Type B pancreatic cell (in vitro differentiated cells): ENCODE results near the gene GRB2. TPM values are rescaled to one million over a fixed set of nuclear protein-coding genes. Genes with fewer than 3 reads are reported as not detected.
A peak's percentile ranks its signal among the peaks of the same experiment; 100 is the strongest.

ENCODE experiments used
- DNase-seq: peaks from one replicate; pipeline ENCODE4 v3.0.0; 2021; ENCODE audit warnings: mixed read lengths; ENCODE audit not compliant: unreplicated experiment; ENCODE audit errors: extremely low spot score
- H3K27ac Mint-ChIP-seq: 2 replicates; pipeline ENCODE4 v1.8.0; 2021; ENCODE audit warnings: mild to moderate bottlenecking, mixed read lengths
- H3K27me3 Mint-ChIP-seq: 2 replicates; pipeline ENCODE4 v1.8.0; 2021; ENCODE audit warnings: mixed read lengths
- H3K36me3 Mint-ChIP-seq: 2 replicates; pipeline ENCODE4 v1.8.0; 2021; ENCODE audit warnings: mixed read lengths
- H3K4me1 Mint-ChIP-seq: one replicate; pipeline ENCODE4 v1.8.0; 2021; ENCODE audit warnings: mixed read lengths; ENCODE audit not compliant: unreplicated experiment
- H3K4me3 Mint-ChIP-seq: 2 replicates; pipeline ENCODE4 v1.8.0; 2021; ENCODE audit warnings: mild to moderate bottlenecking, mixed read lengths
- H3K9me3 Mint-ChIP-seq: 2 replicates; pipeline ENCODE4 v1.8.0; 2021; ENCODE audit warnings: mixed read lengths
- total RNA-seq: library from RNA; stranded (reverse); gene quantifications from 2 replicates; pipeline ENCODE4 v1.2.1, GENCODE V29; 2021; ENCODE audit warnings: low replicate concordance
- TF ChIP-seq, protein P1 (sequence below): fragments of 200-600 bp; sonication (generic); conservative IDR thresholded peaks from 2 replicates; pipeline ENCODE4 v1.5.0; 2021; ENCODE audit warnings: antibody characterized with exemption, mild to moderate bottlenecking

The GRB2 gene
- total RNA-seq, 1 donor from 2014 or later, result 65.3 TPM

DNA sequence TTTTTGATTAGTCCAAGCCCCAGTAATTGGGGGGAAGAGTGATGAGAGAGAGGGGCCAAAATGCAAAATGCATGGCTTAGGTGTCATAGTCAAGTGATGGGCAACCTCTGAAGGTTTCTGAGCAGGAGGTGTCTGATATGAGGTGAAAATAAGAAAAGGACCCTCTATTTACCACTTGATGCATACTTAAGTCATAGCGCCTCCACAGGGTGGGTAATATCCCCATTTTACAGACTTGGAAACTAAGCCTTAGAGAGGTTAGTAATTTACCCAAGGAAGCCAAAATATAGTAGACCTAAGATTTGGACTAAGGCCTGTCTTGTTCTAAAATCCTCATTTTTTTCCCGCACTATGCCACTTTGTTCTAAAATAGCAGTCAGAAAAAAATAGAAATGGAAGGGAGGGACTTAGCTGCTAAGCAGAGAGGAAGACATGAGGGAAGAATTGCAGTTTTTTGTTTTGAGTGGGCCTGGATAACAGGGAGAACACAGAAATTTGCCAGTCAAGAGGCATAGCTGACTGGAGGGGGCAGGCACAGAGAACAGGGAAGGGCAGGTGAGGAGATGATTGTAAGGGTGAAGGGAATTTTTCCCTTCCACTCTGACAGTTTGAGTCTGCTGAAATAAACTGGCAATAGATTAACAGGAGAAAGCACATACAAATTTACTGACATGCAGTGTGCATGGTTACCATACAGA, 2.3 kb upstream of the GRB2 start:
- no peak for DNase-seq
- Mint-ChIP-seq H3K36me3 (no peaks in the 10 kb centered on the region), H3K9me3 (no peaks in the 10 kb centered on the region), H3K4me3 (no peak overlapping the region), H3K27ac (no peak overlapping the region), H3K27me3 (peaks cover 15% of the 10 kb centered on the region), H3K4me1 (peaks cover 27% of the 10 kb centered on the region)
- TF ChIP-seq, protein P1, sequence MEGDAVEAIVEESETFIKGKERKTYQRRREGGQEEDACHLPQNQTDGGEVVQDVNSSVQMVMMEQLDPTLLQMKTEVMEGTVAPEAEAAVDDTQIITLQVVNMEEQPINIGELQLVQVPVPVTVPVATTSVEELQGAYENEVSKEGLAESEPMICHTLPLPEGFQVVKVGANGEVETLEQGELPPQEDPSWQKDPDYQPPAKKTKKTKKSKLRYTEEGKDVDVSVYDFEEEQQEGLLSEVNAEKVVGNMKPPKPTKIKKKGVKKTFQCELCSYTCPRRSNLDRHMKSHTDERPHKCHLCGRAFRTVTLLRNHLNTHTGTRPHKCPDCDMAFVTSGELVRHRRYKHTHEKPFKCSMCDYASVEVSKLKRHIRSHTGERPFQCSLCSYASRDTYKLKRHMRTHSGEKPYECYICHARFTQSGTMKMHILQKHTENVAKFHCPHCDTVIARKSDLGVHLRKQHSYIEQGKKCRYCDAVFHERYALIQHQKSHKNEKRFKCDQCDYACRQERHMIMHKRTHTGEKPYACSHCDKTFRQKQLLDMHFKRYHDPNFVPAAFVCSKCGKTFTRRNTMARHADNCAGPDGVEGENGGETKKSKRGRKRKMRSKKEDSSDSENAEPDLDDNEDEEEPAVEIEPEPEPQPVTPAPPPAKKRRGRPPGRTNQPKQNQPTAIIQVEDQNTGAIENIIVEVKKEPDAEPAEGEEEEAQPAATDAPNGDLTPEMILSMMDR, result no peak

DNA sequence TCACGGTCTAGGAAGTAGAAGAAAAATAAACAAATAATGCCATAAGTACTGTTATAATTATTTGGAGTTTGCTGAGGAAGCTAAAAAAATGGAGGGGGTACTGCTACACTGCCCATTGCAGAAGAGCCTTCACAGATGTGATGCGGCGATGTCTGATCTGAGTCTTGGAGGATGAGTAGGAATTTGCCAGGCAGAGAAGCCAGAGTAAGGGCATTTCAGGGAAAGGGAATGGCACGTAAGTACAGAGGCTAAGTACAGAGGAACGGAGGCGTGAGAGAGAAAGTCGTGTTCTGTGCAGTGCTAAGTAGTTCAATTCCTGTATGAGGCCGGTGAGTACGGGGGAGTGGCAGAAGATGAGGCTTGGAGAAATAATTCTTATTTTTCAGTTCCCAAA, 741 bp upstream of the GRB2 start:
- TF ChIP-seq, protein P1, result no peak
- Mint-ChIP-seq H3K27ac (peak overlapping the region; percentile 93), H3K4me1 (peaks cover 22% of the 10 kb centered on the region), H3K36me3 (no peaks in the 10 kb centered on the region), H3K9me3 (no peaks in the 10 kb centered on the region), H3K27me3 (peaks cover 11% of the 10 kb centered on the region), H3K4me3 (peak overlapping the region; percentile 98)
- DNase-seq, result no peak

DNA sequence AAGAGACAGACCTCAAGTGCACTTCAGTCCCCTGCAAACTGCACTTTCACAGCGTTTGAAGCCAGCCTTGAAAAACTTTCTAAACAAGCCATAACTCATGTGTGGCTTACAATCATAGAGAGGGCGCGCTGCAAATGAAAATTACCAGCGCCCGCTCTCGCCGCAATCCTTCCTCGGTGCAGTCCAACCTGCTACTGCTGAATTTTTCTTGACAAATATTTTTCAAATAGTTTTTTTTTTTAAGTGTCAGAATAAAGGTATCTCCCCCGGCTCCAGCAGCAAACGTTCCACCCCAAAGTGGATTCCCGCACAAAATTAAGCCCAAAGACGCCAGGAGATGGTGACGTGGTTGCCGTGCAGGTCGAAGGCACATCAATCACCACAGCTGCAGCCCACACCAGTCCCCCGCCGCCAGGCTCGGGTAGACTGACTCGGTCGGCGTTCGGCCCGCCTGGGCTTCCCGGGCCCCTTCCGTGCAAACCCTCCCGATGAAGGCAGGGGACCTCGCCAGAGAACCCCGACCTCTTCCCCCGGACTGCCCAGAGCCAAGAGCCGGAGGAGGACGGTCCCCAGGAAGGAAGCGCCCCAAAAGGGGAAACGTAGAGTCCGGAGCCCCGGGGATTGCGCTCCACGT, 630 bp downstream of the GRB2 start:
- peaks cover 5% of the 10 kb centered on the region for H3K27me3 Mint-ChIP-seq
- peak overlapping the region; percentile 98 for H3K4me3 Mint-ChIP-seq
- peak; percentile 74 for DNase-seq
- peak overlapping the region; percentile 93 for H3K27ac Mint-ChIP-seq
- H3K36me3 Mint-ChIP-seq, result no peaks in the 10 kb centered on the region
- TF ChIP-seq, protein P1, result no peak
- H3K9me3 Mint-ChIP-seq, result no peaks in the 10 kb centered on the region
- peaks cover 22% of the 10 kb centered on the region for H3K4me1 Mint-ChIP-seq

DNA sequence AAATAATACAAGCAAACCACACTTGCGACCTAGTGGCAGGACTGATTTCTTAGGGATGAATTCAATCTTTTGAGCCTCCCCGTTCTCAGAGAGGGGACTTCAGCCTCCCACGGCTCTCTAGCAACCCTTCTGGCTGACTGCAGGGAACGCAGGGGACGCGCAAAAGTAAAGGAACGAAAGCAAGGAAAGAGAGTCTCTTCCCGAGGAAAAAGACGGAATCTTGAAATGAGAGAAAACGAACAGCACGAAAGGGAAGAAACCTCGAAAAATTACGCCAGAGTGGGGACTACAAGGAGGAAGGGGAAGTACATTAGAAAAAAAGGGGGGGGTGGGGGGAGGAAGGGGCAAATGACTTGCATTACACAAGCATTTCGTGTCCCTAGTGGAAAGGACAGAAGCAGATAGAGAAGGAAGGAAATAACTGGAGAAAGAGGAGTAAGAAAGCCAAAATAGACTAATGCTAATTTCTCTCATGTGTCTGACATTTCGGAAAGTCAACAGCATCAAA, 1.2 kb downstream of the GRB2 start:
- peak overlapping the region; percentile 93 for H3K27ac Mint-ChIP-seq
- no peaks in the 10 kb centered on the region for H3K36me3 Mint-ChIP-seq
- H3K4me1 Mint-ChIP-seq, result peaks cover 22% of the 10 kb centered on the region
- H3K9me3 Mint-ChIP-seq, result no peaks in the 10 kb centered on the region
- TF ChIP-seq, protein P1, result peak; percentile 81
- H3K27me3 Mint-ChIP-seq, result peaks cover 4% of the 10 kb centered on the region
- DNase-seq, result no peak
- H3K4me3 Mint-ChIP-seq, result peak overlapping the region; percentile 98

DNA sequence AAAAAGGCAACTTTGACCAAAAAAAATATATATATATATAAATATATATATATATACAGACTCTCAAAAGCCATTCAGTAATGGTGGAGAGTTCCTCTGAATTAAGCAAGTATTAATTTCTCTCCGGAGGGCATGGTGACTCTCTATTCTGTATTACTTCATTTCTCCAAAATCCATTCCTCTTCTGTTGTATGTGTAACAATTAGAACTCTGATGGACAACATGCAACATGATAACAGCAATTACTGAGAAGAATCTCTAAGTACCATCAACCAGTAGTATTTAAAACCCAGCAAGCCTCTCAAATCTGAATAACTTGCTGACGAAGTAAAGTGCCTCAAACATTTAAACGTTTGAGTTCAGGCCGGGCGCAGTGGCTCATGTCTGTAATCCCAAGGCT, 2.3 kb downstream of the GRB2 start:
- Mint-ChIP-seq H3K36me3 (no peaks in the 10 kb centered on the region), H3K9me3 (no peaks in the 10 kb centered on the region), H3K27ac (peak overlapping the region; percentile 13), H3K27me3 (peaks cover 4% of the 10 kb centered on the region), H3K4me3 (peak overlapping the region; percentile 67), H3K4me1 (peaks cover 22% of the 10 kb centered on the region)
- no peak for DNase-seq
- TF ChIP-seq, protein P1, result no peak
